ENCODE data around the gene NF1. TPM values are rescaled to one million over a fixed set of nuclear protein-coding genes. Genes with fewer than 3 reads are reported as not detected.

Gene NF1
- total RNA-seq, 6 experiments from 2014 or later, result 45.0 to 62.6 (median 54.0) TPM

DNA sequence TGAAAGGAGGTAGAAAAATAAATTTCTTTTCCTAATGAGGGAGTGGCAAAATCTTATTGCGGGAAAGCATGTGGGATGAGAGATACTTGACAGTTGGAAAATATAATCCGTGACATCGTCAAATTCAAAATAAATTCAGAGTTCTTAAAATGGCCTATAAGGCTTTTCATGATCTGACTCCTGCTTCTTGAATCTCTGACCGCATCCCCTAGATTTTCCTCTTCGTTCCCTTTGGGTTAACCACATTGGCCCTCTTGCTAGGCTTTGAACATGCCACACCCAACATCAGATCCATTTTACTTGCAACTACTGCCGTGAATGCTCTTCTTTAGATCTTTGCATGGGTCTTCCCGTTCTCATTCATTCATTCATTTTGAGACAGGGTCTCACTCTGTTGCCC, 50.1 kb downstream of the NF1 start:
- no peak for DNase-seq
- H3K9me3 Mint-ChIP-seq, result no peaks in the 10 kb centered on the region
- H3K4me1 Mint-ChIP-seq (ENCODE audit: low read depth), result peaks cover 23% of the 10 kb centered on the region
- H3K27ac Mint-ChIP-seq, result no peak overlapping the region
- H3K4me3 Mint-ChIP-seq, result no peak overlapping the region
- TF ChIP-seq, protein P1, sequence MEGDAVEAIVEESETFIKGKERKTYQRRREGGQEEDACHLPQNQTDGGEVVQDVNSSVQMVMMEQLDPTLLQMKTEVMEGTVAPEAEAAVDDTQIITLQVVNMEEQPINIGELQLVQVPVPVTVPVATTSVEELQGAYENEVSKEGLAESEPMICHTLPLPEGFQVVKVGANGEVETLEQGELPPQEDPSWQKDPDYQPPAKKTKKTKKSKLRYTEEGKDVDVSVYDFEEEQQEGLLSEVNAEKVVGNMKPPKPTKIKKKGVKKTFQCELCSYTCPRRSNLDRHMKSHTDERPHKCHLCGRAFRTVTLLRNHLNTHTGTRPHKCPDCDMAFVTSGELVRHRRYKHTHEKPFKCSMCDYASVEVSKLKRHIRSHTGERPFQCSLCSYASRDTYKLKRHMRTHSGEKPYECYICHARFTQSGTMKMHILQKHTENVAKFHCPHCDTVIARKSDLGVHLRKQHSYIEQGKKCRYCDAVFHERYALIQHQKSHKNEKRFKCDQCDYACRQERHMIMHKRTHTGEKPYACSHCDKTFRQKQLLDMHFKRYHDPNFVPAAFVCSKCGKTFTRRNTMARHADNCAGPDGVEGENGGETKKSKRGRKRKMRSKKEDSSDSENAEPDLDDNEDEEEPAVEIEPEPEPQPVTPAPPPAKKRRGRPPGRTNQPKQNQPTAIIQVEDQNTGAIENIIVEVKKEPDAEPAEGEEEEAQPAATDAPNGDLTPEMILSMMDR (IDR thresholded peaks at IDR 0.05), result no peak
- H3K27me3 Mint-ChIP-seq (ENCODE audit: insufficient read depth), result no peaks in the 10 kb centered on the region; the same call in 1 of the 2 replicates
- H3K36me3 Mint-ChIP-seq (ENCODE audit: low read depth), result peaks cover 48% of the 10 kb centered on the region

DNA sequence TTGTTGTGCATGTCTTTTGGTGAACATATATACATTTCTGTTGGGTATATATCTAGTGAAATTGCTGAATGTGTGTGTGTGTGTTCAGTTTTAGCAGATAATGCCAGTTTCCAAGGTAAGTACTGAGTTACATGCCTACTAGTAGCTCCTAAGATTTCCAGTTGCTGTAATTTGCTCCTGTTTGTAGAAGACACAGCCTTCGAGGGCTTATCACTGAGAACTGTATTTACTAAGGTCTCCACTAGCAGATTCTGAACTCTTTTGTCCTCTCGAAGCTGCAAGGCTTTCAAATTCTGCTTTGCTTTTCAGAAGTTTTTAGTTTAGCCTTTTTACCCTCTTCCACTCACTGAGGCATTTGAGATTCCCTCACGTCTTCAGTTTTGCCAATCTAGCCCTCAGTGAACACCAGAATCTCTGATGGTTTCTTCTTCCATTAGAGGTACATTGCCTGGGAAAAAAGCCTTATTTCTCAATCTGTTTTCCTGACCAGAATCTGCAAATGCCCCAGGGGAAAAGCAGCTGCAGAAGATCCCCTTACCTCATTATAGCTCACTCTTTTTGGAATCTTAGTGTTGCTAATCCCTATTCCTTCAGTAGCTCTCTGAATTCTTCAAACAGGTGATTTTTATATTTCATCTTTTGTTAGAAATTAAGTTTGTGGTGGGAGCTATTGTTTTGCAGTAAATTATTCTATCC, 52.9 kb downstream of the NF1 start:
- no peak overlapping the region for H3K4me3 Mint-ChIP-seq
- peaks cover 61% of the 10 kb centered on the region for H3K36me3 Mint-ChIP-seq (ENCODE audit: low read depth)
- DNase-seq, result no peak
- peaks cover 23% of the 10 kb centered on the region for H3K4me1 Mint-ChIP-seq (ENCODE audit: low read depth)
- H3K9me3 Mint-ChIP-seq, result no peaks in the 10 kb centered on the region
- TF ChIP-seq, protein P1 (IDR thresholded peaks at IDR 0.05), result no peak
- no peaks in the 10 kb centered on the region; the same call in 1 of the 2 replicates for H3K27me3 Mint-ChIP-seq (ENCODE audit: insufficient read depth)
- no peak overlapping the region for H3K27ac Mint-ChIP-seq

DNA sequence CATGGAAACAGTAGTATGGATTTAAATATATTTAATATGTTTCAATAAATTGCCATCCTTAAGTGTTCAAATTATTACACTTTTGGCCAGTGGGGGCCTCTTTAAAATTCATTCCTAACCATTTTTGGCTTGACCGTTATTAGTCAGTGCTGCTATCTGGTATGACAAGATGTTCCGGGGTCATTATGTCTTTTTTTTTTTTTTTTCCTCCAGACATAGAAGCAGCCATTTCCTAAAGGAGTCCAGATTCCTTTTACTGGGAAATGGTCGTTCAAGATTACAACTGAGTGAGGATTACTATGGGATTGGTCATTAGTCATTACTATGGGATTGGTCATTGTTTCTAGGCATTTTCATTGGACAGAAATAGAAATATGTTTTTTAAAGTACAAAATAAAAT, 53.4 kb downstream of the NF1 start:
- Mint-ChIP-seq H3K27ac (peak overlapping the region; percentile 71), H3K9me3 (no peaks in the 10 kb centered on the region), H3K4me3 (peak overlapping the region; percentile 34; the same call in 1 of the 2 replicates), H3K36me3 (ENCODE audit: low read depth) (peaks cover 64% of the 10 kb centered on the region), H3K27me3 (ENCODE audit: insufficient read depth) (no peaks in the 10 kb centered on the region; the same call in 1 of the 2 replicates), H3K4me1 (ENCODE audit: low read depth) (peaks cover 23% of the 10 kb centered on the region)
- TF ChIP-seq, protein P1 (IDR thresholded peaks at IDR 0.05), result no peak; the same call in 1 of the 2 replicates
- DNase-seq, result no peak

DNA sequence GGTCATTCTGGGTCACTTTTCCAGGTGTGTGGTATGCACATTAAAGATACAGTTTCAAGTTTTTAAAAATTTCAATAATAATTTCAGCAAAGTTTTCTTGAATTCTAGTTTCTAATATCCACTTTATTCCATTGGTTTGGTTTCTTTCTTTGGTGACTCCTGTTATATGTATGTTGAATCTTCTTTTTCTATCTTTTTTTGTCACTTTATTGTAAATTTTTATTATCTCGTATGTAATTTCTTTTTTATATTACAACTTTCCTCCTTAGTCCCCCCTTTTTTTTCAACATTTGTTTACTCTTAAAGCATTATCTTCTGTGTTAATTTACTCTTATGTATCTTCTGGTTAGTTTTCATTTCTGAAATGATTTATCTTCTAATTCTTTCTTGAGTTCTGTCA, 57.5 kb downstream of the NF1 start:
- Mint-ChIP-seq H3K4me3 (no peak overlapping the region), H3K4me1 (ENCODE audit: low read depth) (peaks cover 45% of the 10 kb centered on the region), H3K9me3 (no peaks in the 10 kb centered on the region), H3K27ac (no peak overlapping the region), H3K36me3 (ENCODE audit: low read depth) (peaks cover 35% of the 10 kb centered on the region), H3K27me3 (ENCODE audit: insufficient read depth) (no peaks in the 10 kb centered on the region)
- no peak for DNase-seq
- TF ChIP-seq, protein P1 (IDR thresholded peaks at IDR 0.05), result no peak

DNA sequence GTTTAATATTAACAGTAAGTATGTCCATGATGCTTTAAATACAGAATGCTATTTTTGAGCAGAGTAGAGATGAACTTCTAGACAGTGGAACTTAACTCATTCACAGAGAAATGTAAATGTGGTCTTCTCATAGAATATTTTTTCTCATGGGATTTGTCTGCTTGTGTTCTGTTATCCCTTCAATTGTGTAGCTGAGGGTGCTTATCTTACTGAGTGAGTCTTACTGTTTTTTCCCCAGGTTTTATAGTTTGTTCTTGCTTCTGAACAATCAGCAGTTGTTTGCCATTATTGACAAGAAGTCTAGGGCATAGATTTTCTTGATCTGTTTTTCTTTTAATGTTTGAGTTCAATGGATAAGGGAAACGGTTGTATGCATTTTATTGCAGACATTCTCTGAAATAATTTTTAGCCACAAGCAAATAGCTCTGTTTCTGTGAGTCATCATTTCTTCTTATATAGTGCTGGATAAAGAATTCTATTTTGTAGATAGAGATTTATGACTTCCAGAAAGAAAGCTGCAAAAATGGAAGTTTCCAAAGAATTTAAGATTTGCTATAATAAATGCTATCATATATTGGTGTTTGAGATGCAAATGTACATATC, 60.5 kb downstream of the NF1 start:
- H3K27ac Mint-ChIP-seq, result peak overlapping the region; percentile 64
- H3K4me3 Mint-ChIP-seq, result peak overlapping the region; percentile 41
- no peaks in the 10 kb centered on the region for H3K9me3 Mint-ChIP-seq
- peak; percentile 11 for DNase-seq
- H3K4me1 Mint-ChIP-seq (ENCODE audit: low read depth), result peaks cover 43% of the 10 kb centered on the region
- H3K27me3 Mint-ChIP-seq (ENCODE audit: insufficient read depth), result no peaks in the 10 kb centered on the region
- TF ChIP-seq, protein P1 (IDR thresholded peaks at IDR 0.05), result no peak
- peaks cover 32% of the 10 kb centered on the region for H3K36me3 Mint-ChIP-seq (ENCODE audit: low read depth)
